Activated CD4-positive, CD25-positive, alpha-beta regulatory T cell treated with anti-CD3 and anti-CD28 coated beads, Interleukin-2, amount 50 U/mL, for 16 hours (primary cell): Measurements from ENCODE around the gene NEU1.
"Not testable (repeated sequence)": the region's sequence is repeated elsewhere in the genome, so short reads cannot be mapped to it uniquely, and the experiment has no call there.

Experiments used
- DNase-seq: peaks from one replicate; pipeline ENCODE4 v3.0.0-alpha.2; 2020; ENCODE audit warnings: low read depth, low spot score

NEU1 gene

DNA sequence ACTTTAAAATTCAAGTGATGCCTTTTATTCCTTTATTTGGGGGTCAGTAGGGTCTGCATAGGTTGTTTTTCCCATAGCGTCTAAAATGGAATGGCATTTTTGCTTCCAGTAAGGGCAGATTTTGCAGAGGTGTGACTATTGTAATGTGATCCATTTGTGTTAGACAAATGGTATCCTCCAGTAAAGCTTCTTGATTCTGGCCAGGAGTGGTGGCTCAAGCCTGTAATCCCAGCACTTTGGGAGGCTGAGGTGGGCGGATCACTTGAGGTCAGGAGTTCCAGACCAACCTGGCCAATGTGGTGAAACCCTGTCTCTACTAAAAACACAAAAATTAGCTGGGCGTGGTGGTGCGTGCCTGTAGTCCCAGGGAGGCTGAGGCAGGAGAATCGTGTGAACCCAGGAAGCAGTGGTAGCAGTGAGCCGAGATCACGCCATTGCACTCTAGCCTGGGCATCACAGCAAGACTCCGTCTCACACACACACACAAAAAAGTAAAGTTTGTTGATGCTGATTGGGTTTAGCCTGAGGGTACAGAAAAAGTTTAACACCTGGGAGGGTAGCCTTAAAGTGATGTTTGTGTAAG lies 44.6 kb downstream of the NEU1 start:
- DNase-seq = not testable (repeated sequence)

- DNase-seq = not testable (repeated sequence)
These were observed 45.3 kb downstream of the NEU1 start for GRCh38 chr6:31817133-31817928.

GRCh38 chr6:31815025-31815838 lies 47.4 kb downstream of the NEU1 start, which contains the start of the genes HSPA1A and HSPA1L:
Gene HSPA1A, plus strand, starts transcription at chr6:31815543. Its CDS starts 214 bp downstream, at chr6:31815757.
Gene HSPA1L, minus strand, starts transcription at chr6:31815283. Its CDS starts 3,311 bp downstream, at chr6:31811972.
- peak; percentile 57 for DNase-seq

GRCh38 chr6:31814677-31815024 lies 48.0 kb downstream of the NEU1 start:
- peak; percentile 58 for DNase-seq

- no peak for DNase-seq
These were observed 49.2 kb downstream of the NEU1 start for GRCh38 chr6:31813465-31813849.

- no peak for DNase-seq
These were observed 51.0 kb downstream of the NEU1 start for GRCh38 chr6:31811645-31812044.

DNA sequence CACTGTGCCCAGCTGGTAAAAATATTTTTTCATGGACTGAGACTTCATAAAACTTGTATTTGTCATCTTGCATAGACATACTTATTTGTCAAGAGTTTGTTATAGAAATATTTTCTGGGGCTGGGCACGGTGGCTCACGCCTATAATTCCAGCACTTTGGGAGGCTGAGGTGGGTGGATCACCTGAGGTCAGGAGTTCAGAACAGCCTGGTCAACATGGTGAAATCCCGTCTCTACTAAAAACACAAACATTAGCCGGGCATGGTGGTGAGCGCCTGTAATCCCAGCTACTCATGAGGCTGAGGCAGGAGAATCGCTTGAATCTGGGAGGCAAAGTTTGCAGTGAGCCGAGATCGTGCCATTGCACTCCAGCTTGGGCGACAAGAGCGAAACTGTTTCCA lies 54.0 kb downstream of the NEU1 start:
- not testable (repeated sequence) for DNase-seq
